OCI-LY1 (cell line): ENCODE data around the gene GNPTG.

ENCODE experiments used
- H2AFZ ChIP-seq: fragments of 200-600 bp; sonication (generic), shearing (Covaris generic); 2 replicates; pipeline ENCODE4 v1.6.0; 2014; ENCODE audit warnings: antibody characterized with exemption, mild to moderate bottlenecking, low read length
- H3F3A ChIP-seq: fragments of 200-600 bp; sonication (generic), shearing (Covaris generic); 2 replicates; pipeline ENCODE4 v1.6.0; 2014; ENCODE audit warnings: mild to moderate bottlenecking, antibody characterized with exemption, low read length, moderate library complexity; ENCODE audit not compliant: insufficient read depth
- H3K27ac ChIP-seq: fragments of 200-600 bp; sonication (generic); 2 replicates; pipeline ENCODE4 v1.5.1; 2014; ENCODE audit warnings: low read length, mixed run types, mild to moderate bottlenecking, low read depth; ENCODE audit not compliant: poor library complexity, severe bottlenecking
- H3K27me3 ChIP-seq: fragments of 200-600 bp; sonication (generic); 2 replicates; pipeline ENCODE4 v1.6.0; 2014; ENCODE audit warnings: antibody characterized with exemption, mild to moderate bottlenecking, low read length, moderate library complexity; ENCODE audit not compliant: insufficient read depth
- H3K36me3 ChIP-seq: fragments of 200-600 bp; sonication (generic); 2 replicates; pipeline ENCODE4 v1.6.1; 2014; ENCODE audit warnings: mild to moderate bottlenecking, antibody characterized with exemption, low read length, moderate library complexity, mixed read lengths; ENCODE audit not compliant: insufficient read depth
- H3K4me1 ChIP-seq: fragments of 200-600 bp; sonication (generic); 2 replicates; pipeline ENCODE4 v1.5.1; 2014; ENCODE audit warnings: mild to moderate bottlenecking, low read length, moderate library complexity; ENCODE audit not compliant: insufficient read depth, severe bottlenecking
- H3K4me2 ChIP-seq: fragments of 200-600 bp; sonication (generic), shearing (Covaris generic); 2 replicates; pipeline ENCODE4 v1.6.1; 2014; ENCODE audit warnings: low read length
- H3K4me3 ChIP-seq: fragments of 200-600 bp; sonication (generic); 2 replicates; pipeline ENCODE4 v1.5.1; 2014; ENCODE audit warnings: low read length, low read depth, mild to moderate bottlenecking, mixed read lengths; ENCODE audit not compliant: poor library complexity, severe bottlenecking
- H3K79me2 ChIP-seq: fragments of 200-600 bp; shearing (Covaris generic); 2 replicates; pipeline ENCODE4 v1.6.1; 2016; ENCODE audit warnings: mixed run types, low read length, mixed read lengths; ENCODE audit not compliant: insufficient read depth
- H3K9ac ChIP-seq: fragments of 200-600 bp; sonication (generic), shearing (Covaris generic); 2 replicates; pipeline ENCODE4 v1.6.1; 2014; ENCODE audit warnings: mild to moderate bottlenecking, low read length, mixed read lengths
- H3K9me2 ChIP-seq: fragments of 200-600 bp; sonication (generic), shearing (Covaris generic); 2 replicates; pipeline ENCODE4 v1.6.1; 2014; ENCODE audit warnings: low read depth, mild to moderate bottlenecking, low read length, mixed read lengths
- H3K9me3 ChIP-seq: fragments of 200-600 bp; shearing (Covaris generic); 2 replicates; pipeline ENCODE4 v1.6.1; 2014; ENCODE audit warnings: low read length, mixed read lengths
- H4K20me1 ChIP-seq: fragments of 200-600 bp; sonication (generic), shearing (Covaris generic); 2 replicates; pipeline ENCODE4 v1.6.0; 2016; ENCODE audit warnings: mild to moderate bottlenecking, low read length; ENCODE audit not compliant: insufficient read depth
- EZH2 ChIP-seq: fragments of 200-600 bp; sonication (generic), shearing (Covaris generic); IDR thresholded peaks from 2 replicates; pipeline ENCODE4 v1.8.0; 2017; ENCODE audit warnings: borderline replicate concordance, mixed run types, mild to moderate bottlenecking, antibody characterized with exemption, low read length, moderate library complexity, mixed read lengths
- TF ChIP-seq, protein P1 (sequence below): fragments of 200-600 bp; sonication (generic), shearing (Covaris generic); IDR thresholded peaks from 2 replicates; pipeline ENCODE4 v1.5.1; 2017; ENCODE audit warnings: mild to moderate bottlenecking, antibody characterized with exemption, low read length, moderate library complexity, mixed read lengths

The GNPTG gene

DNA sequence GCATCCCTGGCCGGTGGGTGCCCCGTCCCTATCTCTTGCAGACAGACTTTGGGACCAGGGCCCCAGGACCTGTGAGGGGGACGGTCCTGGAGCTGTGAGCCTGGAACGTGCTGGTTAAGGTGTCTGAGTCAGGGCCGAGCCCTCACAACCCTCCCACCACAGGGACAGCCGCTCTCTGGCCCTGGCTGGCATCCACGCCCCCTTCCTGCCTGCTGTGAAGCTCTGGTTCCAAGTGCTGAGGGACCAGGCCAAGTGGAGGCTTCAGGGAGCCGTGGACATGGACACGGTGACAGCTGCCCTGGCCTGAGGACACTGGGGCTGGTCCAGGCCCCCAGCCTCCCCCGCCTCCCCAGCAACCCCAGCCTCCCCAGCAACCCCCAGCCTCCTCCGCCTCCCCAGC lies 6.6 kb upstream of the GNPTG start:
- Histone ChIP-seq H3K9ac (no peak overlapping the region), H3K9me2 (no peaks in the 10 kb centered on the region), H3K36me3 (peaks cover 19% of the 10 kb centered on the region)

GRCh38 chr16:1345651-1346421 lies 5.9 kb upstream of the GNPTG start:
- Histone ChIP-seq H3F3A (no peaks in the 10 kb centered on the region), H3K36me3 (peaks cover 19% of the 10 kb centered on the region), H3K9me3 (no peaks in the 10 kb centered on the region), H3K27me3 (peaks cover 4% of the 10 kb centered on the region; the same call in 1 of the 2 replicates), H3K27ac (no peak overlapping the region), H4K20me1 (no peaks in the 10 kb centered on the region), H3K4me2 (no peak overlapping the region), H3K9ac (no peak overlapping the region), H3K4me3 (no peak overlapping the region), H2AFZ (no peak overlapping the region), H3K4me1 (peaks cover 29% of the 10 kb centered on the region), H3K79me2 (no peaks in the 10 kb centered on the region), H3K9me2 (no peaks in the 10 kb centered on the region)
- TF ChIP-seq, protein P1, sequence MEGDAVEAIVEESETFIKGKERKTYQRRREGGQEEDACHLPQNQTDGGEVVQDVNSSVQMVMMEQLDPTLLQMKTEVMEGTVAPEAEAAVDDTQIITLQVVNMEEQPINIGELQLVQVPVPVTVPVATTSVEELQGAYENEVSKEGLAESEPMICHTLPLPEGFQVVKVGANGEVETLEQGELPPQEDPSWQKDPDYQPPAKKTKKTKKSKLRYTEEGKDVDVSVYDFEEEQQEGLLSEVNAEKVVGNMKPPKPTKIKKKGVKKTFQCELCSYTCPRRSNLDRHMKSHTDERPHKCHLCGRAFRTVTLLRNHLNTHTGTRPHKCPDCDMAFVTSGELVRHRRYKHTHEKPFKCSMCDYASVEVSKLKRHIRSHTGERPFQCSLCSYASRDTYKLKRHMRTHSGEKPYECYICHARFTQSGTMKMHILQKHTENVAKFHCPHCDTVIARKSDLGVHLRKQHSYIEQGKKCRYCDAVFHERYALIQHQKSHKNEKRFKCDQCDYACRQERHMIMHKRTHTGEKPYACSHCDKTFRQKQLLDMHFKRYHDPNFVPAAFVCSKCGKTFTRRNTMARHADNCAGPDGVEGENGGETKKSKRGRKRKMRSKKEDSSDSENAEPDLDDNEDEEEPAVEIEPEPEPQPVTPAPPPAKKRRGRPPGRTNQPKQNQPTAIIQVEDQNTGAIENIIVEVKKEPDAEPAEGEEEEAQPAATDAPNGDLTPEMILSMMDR = no peak
- TF ChIP-seq EZH2 = no peak

More for the DNA sequence above, 6.6 kb upstream of the GNPTG start:
- Histone ChIP-seq H3K4me3 (no peak overlapping the region), H3K4me2 (no peak overlapping the region), H3K79me2 (no peaks in the 10 kb centered on the region), H3F3A (no peaks in the 10 kb centered on the region), H4K20me1 (no peaks in the 10 kb centered on the region), H3K27me3 (peaks cover 4% of the 10 kb centered on the region; the same call in 1 of the 2 replicates), H3K9me3 (no peaks in the 10 kb centered on the region), H3K4me1 (peaks cover 21% of the 10 kb centered on the region), H2AFZ (no peak overlapping the region), H3K27ac (no peak overlapping the region)
- TF ChIP-seq, protein P1 = no peak
- TF ChIP-seq EZH2 = no peak

- Histone ChIP-seq H3K9ac (no peak overlapping the region), H3K27ac (no peak overlapping the region), H2AFZ (no peak overlapping the region), H3K4me1 (peaks cover 33% of the 10 kb centered on the region), H3K9me2 (no peaks in the 10 kb centered on the region), H3K79me2 (no peaks in the 10 kb centered on the region), H3K27me3 (peaks cover 4% of the 10 kb centered on the region; the same call in 1 of the 2 replicates), H3K4me2 (no peak overlapping the region), H3K9me3 (no peaks in the 10 kb centered on the region), H3F3A (no peaks in the 10 kb centered on the region), H4K20me1 (no peaks in the 10 kb centered on the region), H3K4me3 (no peak overlapping the region), H3K36me3 (peaks cover 19% of the 10 kb centered on the region)
- TF ChIP-seq, protein P1 = no peak
- TF ChIP-seq EZH2 = no peak
Observed at GRCh38 chr16:1346422-1347285, 5.1 kb upstream of the GNPTG start.
